Erythroblast (primary cell): ENCODE data around the gene ARL8B.
A peak's percentile ranks its signal among the peaks of the same experiment; 100 is the strongest.

Experiments
- DNase-seq, 2 experiments: peaks; one replicate each; lab custom pipeline; 2025; lab: John Stamatoyannopoulos, UW
- GATA1 ChIP-seq: IDR thresholded peaks from 2 replicates; pipeline ENCODE4 v1.6.1; 2011; ENCODE audit warnings: low read depth, mild to moderate bottlenecking, control low read depth, low read length, moderate library complexity
- POLR2A ChIP-seq: IDR thresholded peaks from 2 replicates; pipeline ENCODE4 v1.6.1; 2011; ENCODE audit warnings: mild to moderate bottlenecking, low read length

ARL8B gene

GRCh38 chr3:5123937-5124336 is 1.8 kb downstream of the ARL8B start:
- no peak for DNase-seq
- TF ChIP-seq GATA1 = no peak
- no peak for TF ChIP-seq POLR2A

- TF ChIP-seq GATA1 (no peak), POLR2A (peak; percentile 57)
- peak; percentile 37 to 59 for DNase-seq
Observed at GRCh38 chr3:5126586-5126985, 4.5 kb downstream of the ARL8B start.

- TF ChIP-seq POLR2A (no peak), GATA1 (no peak)
- DNase-seq = no peak
Observed at GRCh38 chr3:5128849-5129248, 6.8 kb downstream of the ARL8B start.

GRCh38 chr3:5133239-5134018 is 11.3 kb downstream of the ARL8B start:
- DNase-seq = peak; percentile 47 to 69
- TF ChIP-seq POLR2A = no peak
- no peak for TF ChIP-seq GATA1

- no peak for TF ChIP-seq GATA1
- no peak for TF ChIP-seq POLR2A
- no peak for DNase-seq
Observed at GRCh38 chr3:5134019-5134391, 11.9 kb downstream of the ARL8B start.

- no peak for TF ChIP-seq GATA1
- DNase-seq = no peak
Observed at GRCh38 chr3:5134499-5134898, 12.4 kb downstream of the ARL8B start.

GRCh38 chr3:5136211-5136918 is 14.3 kb downstream of the ARL8B start:
- TF ChIP-seq POLR2A = no peak
- no peak for TF ChIP-seq GATA1

GRCh38 chr3:5136919-5137429 is 14.9 kb downstream of the ARL8B start:
- TF ChIP-seq GATA1 (no peak), POLR2A (no peak)
- DNase-seq = no peak

More at GRCh38 chr3:5136211-5136918, 14.3 kb downstream of the ARL8B start:
- DNase-seq = peak; percentile 53 to 60

- no peak for DNase-seq
- TF ChIP-seq GATA1 (no peak), POLR2A (no peak)
Observed at GRCh38 chr3:5138214-5138981, 16.3 kb downstream of the ARL8B start.

- DNase-seq = no peak
- no peak for TF ChIP-seq POLR2A
- no peak for TF ChIP-seq GATA1
Observed at GRCh38 chr3:5140230-5140621, 18.1 kb downstream of the ARL8B start.

- no peak for DNase-seq
- TF ChIP-seq POLR2A (no peak), GATA1 (no peak)
Observed at GRCh38 chr3:5140839-5141238, 18.7 kb downstream of the ARL8B start.

- no peak for DNase-seq
Observed at GRCh38 chr3:5141760-5142159, 19.7 kb downstream of the ARL8B start.

GRCh38 chr3:5143464-5143863 is 21.4 kb downstream of the ARL8B start:
- no peak for TF ChIP-seq POLR2A
- DNase-seq = peak in 1 of 2 experiments; percentile 11

More at GRCh38 chr3:5141760-5142159, 19.7 kb downstream of the ARL8B start:
- TF ChIP-seq POLR2A (no peak), GATA1 (no peak)

GRCh38 chr3:5144316-5144994 is 22.4 kb downstream of the ARL8B start:
- no peak for DNase-seq
- no peak for TF ChIP-seq GATA1
- TF ChIP-seq POLR2A = no peak
